Renal cortical epithelial cell (primary cell): ENCODE results near the gene RGL2. TPM values are rescaled to one million over a fixed set of nuclear protein-coding genes. Genes with fewer than 3 reads are reported as not detected.
A peak's percentile ranks its signal among the peaks of the same experiment; 100 is the strongest.
"Not testable (repeated sequence)": the region's sequence is repeated elsewhere in the genome, so short reads cannot be mapped to it uniquely, and the experiment has no call there.

Experiments
- DNase-seq: peaks from one replicate; pipeline ENCODE4 v3.0.0-alpha.2; 2011; ENCODE audit warnings: low read depth
- total RNA-seq: library from RNA; depleted of rRNA; stranded (reverse); fragments of >200 nt; gene quantifications from 2 replicates; pipeline ENCODE4 v1.2.3, GENCODE V29; 2014

Gene RGL2
- total RNA-seq, 1 donor from 2014 or later: 34.5 TPM

GRCh38 chr6:33273924-33274902, 24.5 kb downstream of the RGL2 start:
- no peak for DNase-seq

- no peak for DNase-seq
Observed at GRCh38 chr6:33273129-33273923, 25.4 kb downstream of the RGL2 start.

- DNase-seq: peak; percentile 11
Observed at GRCh38 chr6:33272275-33273128, 26.2 kb downstream of the RGL2 start.

GRCh38 chr6:33271468-33272274, 27.1 kb downstream of the RGL2 start, which contains the start of the genes RPS18 and VPS52:
TSS of gene RPS18 (plus strand) at chr6:33272075. CDS start at chr6:33272120, 45 bp downstream.
TSS of gene VPS52 (minus strand) at chr6:33271876. CDS start at chr6:33271675, 201 bp downstream.
- peak; percentile 98 for DNase-seq

- no peak for DNase-seq
Observed at GRCh38 chr6:33271117-33271467, 27.6 kb downstream of the RGL2 start.

GRCh38 chr6:33264015-33264414, 34.7 kb downstream of the RGL2 start:
- no peak for DNase-seq

GRCh38 chr6:33262490-33262889, 36.3 kb downstream of the RGL2 start:
- not testable (repeated sequence) for DNase-seq

- DNase-seq: no peak
Observed at GRCh38 chr6:33259032-33259431, 39.7 kb downstream of the RGL2 start.

- no peak for DNase-seq
Observed at GRCh38 chr6:33254591-33254990, 44.2 kb downstream of the RGL2 start.

- DNase-seq: no peak
Observed at GRCh38 chr6:33252759-33253158, 46.0 kb downstream of the RGL2 start.

- DNase-seq: no peak
Observed at GRCh38 chr6:33251395-33252012, 47.2 kb downstream of the RGL2 start.

GRCh38 chr6:33250731-33251130, 48.0 kb downstream of the RGL2 start:
- DNase-seq: no peak

- DNase-seq: peak; percentile 95
Observed at GRCh38 chr6:33249732-33250630, 48.8 kb downstream of the RGL2 start.

GRCh38 chr6:33248932-33249731, 49.6 kb downstream of the RGL2 start:
- peak; percentile 98 for DNase-seq

- DNase-seq: no peak
Observed at GRCh38 chr6:33248643-33248931, 50.2 kb downstream of the RGL2 start.

GRCh38 chr6:33247977-33248642, 50.6 kb downstream of the RGL2 start:
- DNase-seq: peak; percentile 62

- DNase-seq: no peak
Observed at GRCh38 chr6:33243476-33243875, 55.3 kb downstream of the RGL2 start.

GRCh38 chr6:33241968-33242367, 56.8 kb downstream of the RGL2 start:
- DNase-seq: no peak
